Immature natural killer cell (primary cell): Measurements from ENCODE around the gene DDB1. TPM values are rescaled to one million over a fixed set of nuclear protein-coding genes. Genes with fewer than 3 reads are reported as not detected.

ENCODE experiments used
- DNase-seq, 3 donors: peaks; one replicate each; pipeline ENCODE4 v3.0.0; 2022; ENCODE audit warnings: mixed read lengths in 1 of 3
- H3K27ac Mint-ChIP-seq, 6 donors: one replicate each; pipeline ENCODE4 v1.8.0; 2020; ENCODE audit warnings: mixed read lengths in 6 of 6, mild to moderate bottlenecking in 5 of 6, inconsistent platforms in 4 of 6, moderate library complexity in 3 of 6
- H3K27me3 Mint-ChIP-seq, 3 donors: one replicate each; pipeline ENCODE4 v1.8.0; 2020 to 2021; ENCODE audit warnings: low read depth in 3 of 3, mild to moderate bottlenecking in 3 of 3, mixed read lengths in 3 of 3, moderate library complexity in 3 of 3, inconsistent platforms in 1 of 3
- H3K36me3 Mint-ChIP-seq, 3 donors: one replicate each; pipeline ENCODE4 v1.8.0; 2020; ENCODE audit warnings: mixed read lengths in 3 of 3, inconsistent platforms in 2 of 3, mild to moderate bottlenecking in 2 of 3
- H3K4me1 Mint-ChIP-seq, 2 donors: one replicate each; pipeline ENCODE4 v1.8.0; 2020; ENCODE audit warnings: inconsistent platforms in 2 of 2, mild to moderate bottlenecking in 2 of 2, mixed read lengths in 2 of 2, moderate library complexity in 1 of 2
- H3K4me3 Mint-ChIP-seq, 5 donors: one replicate each; pipeline ENCODE4 v1.8.0; 2020; ENCODE audit warnings: mild to moderate bottlenecking in 5 of 5, mixed read lengths in 5 of 5, inconsistent platforms in 3 of 5, moderate library complexity in 3 of 5
- H3K9me3 Mint-ChIP-seq, 6 donors: one replicate each; pipeline ENCODE4 v1.8.0; 2020; ENCODE audit warnings: mild to moderate bottlenecking in 6 of 6, mixed read lengths in 6 of 6, inconsistent platforms in 4 of 6, moderate library complexity in 3 of 6
- polyA plus RNA-seq, 3 donors: library from polyadenylated mRNA; unstranded; fragments of 300-500 nt; fragmentation: Illumina TruSeq; gene quantifications; one replicate each; pipeline ENCODE4 v1.2.3, GENCODE V29; 2021

Gene DDB1
- 100 to 1,000 TPM; 105 to 131 (median 119) TPM for polyA plus RNA-seq

GRCh38 chr11:61332797-61333549 lies at the start of gene DDB1, which contains the start of gene TKFC:
Gene DDB1 (minus strand): TSS chr11:61333105. CDS start chr11:61332968, 137 bp downstream.
Gene TKFC (plus strand): TSS chr11:61333228. CDS start chr11:61334729, 1,501 bp downstream.
- peaks cover 45 to 48% of the 10 kb centered on the region in 2 donors for H3K4me1 Mint-ChIP-seq

DNA sequence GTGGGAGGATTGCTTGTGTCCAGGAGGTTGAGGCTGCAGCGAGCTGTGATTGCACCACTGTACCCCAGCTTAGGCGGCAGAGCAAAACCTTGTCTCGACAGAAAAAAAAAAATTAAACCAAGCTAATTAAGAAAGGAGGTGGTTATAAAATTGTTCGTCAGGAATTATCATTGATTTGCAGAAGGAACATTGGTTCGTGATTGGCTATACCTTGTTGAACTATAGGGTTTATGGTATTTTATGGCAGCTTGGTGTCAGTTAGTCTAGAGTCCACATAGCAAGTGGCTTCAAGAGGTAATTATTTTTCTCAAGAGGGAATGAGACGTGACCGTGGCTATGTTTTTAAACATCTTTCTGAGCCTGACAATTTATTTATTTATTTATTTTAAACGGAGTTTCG lies 48.0 kb upstream of the DDB1 start:
- Mint-ChIP-seq H3K4me3 (no peak overlapping the region), H3K9me3 (no peaks in the 10 kb centered on the region), H3K36me3 (peaks cover 0 to 8% (median 7%) of the 10 kb centered on the region in 3 donors), H3K27ac (no peak overlapping the region), H3K27me3 (no peaks in the 10 kb centered on the region), H3K4me1 (peaks cover 3 to 7% of the 10 kb centered on the region in 2 donors)
- no peak for DNase-seq

More at GRCh38 chr11:61332797-61333549, at the start of gene DDB1, which contains the start of gene TKFC:
- Mint-ChIP-seq H3K27me3 (peaks cover 0 to 14% (median 12%) of the 10 kb centered on the region in 3 donors), H3K4me3 (peak within 1 kb of the TSS; percentile 93 to 98 (median 96)), H3K27ac (peak within 1 kb of the TSS; percentile 97 to 99 (median 98)), H3K9me3 (no peaks in the 10 kb centered on the region), H3K36me3 (peaks cover 0 to 12% (median 5%) of the 10 kb centered on the region in 3 donors)
- peak; percentile 97 to 98 (median 97) for DNase-seq

DNA sequence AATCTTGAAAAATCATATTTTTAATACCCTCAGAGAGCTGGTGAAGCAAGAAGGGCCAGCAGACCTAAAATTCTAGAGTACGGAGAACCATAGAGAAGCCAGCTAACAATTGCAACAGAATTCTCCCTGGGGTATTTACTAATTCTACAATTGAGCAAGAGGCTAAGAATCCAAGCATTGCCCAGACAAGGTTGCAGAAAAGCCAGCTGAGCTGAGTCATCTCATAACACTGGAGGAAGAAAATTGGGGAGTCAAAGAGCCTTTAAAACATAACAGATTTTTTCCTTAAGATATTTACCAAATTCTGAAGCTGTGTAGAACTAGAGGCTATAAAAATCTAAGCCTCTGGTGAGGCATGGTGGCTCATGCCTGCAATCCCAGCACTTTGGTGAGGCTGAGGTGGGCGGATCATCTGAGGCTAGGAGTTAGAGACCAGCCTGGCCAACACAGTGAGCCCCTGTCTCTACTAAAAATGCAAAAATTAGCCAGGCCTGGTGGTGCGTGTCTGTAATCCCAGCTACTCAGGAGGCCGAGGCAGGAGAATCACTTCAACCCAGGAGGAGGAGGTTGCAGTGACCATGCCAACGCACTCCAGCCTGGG lies 45.9 kb upstream of the DDB1 start:
- DNase-seq, result no peak
- Mint-ChIP-seq H3K4me1 (no peaks in the 10 kb centered on the region), H3K4me3 (no peak overlapping the region), H3K36me3 (peaks cover 0 to 8% (median 7%) of the 10 kb centered on the region in 3 donors), H3K27me3 (no peaks in the 10 kb centered on the region), H3K27ac (no peak overlapping the region), H3K9me3 (no peaks in the 10 kb centered on the region)

GRCh38 chr11:61377461-61378160 lies 44.7 kb upstream of the DDB1 start:
- H3K36me3 Mint-ChIP-seq, result peaks cover 0 to 8% (median 7%) of the 10 kb centered on the region in 3 donors
- H3K9me3 Mint-ChIP-seq, result no peaks in the 10 kb centered on the region
- H3K27me3 Mint-ChIP-seq, result no peaks in the 10 kb centered on the region
- H3K27ac Mint-ChIP-seq, result no peak overlapping the region
- no peak for DNase-seq
- no peaks in the 10 kb centered on the region for H3K4me1 Mint-ChIP-seq
- no peak overlapping the region for H3K4me3 Mint-ChIP-seq

DNA sequence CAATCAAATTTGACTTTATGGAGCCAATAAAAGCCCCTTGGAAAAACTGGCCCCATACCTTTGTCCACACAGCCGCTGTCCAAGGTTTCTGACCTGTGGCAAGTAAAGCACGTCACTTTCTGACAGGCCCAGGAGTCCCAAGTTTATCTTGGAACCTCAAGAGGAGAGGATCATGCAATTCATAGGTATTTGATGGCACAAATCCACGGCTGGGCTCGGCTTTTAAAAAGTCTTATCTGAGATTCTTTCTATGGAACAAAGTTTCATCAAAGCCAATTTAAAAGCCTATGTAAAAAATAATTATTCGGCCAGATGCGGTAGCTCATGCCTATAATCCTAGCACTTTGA lies 42.8 kb upstream of the DDB1 start:
- Mint-ChIP-seq H3K36me3 (peaks cover 4 to 8% (median 7%) of the 10 kb centered on the region in 3 donors), H3K27ac (no peak overlapping the region), H3K27me3 (no peaks in the 10 kb centered on the region), H3K9me3 (no peaks in the 10 kb centered on the region), H3K4me3 (no peak overlapping the region), H3K4me1 (no peaks in the 10 kb centered on the region)
- DNase-seq, result no peak

DNA sequence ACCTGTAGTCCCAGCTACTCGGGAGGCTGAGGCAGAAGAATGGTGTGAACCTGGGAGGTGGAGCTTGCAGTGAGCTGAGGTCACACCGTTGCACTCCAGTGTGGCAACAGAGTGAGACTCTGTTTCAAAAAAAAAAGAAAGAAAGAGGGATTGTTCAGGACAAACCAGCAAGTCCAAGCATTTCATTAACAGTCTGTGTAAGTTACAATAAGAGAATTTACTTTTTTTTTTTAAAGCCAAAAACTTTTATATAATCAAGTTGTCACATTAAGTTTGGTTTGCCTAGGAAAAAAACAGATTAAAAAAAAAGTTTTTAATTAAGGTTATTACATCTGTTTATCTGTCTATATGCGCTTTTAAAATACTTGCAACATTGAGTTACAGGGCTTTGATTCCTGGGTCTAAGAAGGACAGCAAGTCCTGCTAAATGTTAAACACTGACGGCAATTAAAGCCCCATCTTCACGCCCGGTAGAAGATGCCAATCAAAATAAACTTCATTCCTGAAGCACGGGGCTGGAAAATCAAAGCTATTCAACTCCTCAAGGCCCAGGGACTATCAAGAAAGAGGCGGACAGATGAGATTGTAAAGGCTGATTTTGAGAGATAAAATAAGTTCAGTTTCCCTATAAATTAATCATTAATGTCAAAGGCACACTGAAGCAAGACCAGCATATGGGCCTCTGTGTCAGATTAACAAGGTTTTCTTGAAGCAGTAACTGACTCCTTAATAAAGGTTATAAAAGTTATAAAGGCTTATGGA lies 39.9 kb upstream of the DDB1 start:
- H3K4me1 Mint-ChIP-seq, result peaks cover 0 to 1% of the 10 kb centered on the region in 2 donors
- peaks cover 10 to 26% (median 16%) of the 10 kb centered on the region in 3 donors for H3K36me3 Mint-ChIP-seq
- peaks cover 0 to 1% (median 0%) of the 10 kb centered on the region in 3 donors for H3K27me3 Mint-ChIP-seq
- no peak overlapping the region for H3K27ac Mint-ChIP-seq
- no peak for DNase-seq
- H3K9me3 Mint-ChIP-seq, result no peaks in the 10 kb centered on the region
- H3K4me3 Mint-ChIP-seq, result no peak overlapping the region

DNA sequence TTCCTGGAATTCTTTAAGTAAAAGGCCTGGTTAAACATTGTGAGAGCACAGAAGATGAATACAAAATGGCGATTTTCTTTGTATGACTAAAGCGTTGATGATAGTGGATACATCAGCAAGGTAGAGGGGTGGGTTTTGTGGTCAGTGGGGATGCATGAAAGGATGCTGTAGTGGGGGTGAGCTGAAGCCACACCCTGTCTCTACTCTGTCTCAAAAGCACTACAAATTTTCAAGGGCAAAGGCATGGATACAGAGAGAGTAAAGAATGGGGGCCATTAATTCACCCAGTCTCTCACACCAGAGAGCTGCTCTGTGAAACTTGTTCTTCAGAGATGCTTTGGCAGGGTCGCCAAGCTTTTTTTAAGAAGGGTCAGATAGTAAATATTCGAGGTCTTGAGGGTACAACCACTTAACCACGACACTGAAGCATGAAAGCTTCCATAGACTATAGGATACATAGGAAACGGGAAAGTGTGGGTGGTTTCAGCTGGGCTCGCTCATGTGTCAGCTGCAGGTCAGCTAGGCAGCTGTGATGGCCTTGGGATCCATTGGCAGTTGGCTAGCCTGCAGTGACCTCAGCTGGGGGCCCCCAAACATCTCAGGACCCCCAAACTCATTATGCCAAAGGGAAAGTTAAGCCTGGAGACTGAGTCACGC lies 37.6 kb upstream of the DDB1 start:
- H3K4me3 Mint-ChIP-seq, result no peak overlapping the region
- H3K27me3 Mint-ChIP-seq, result peaks cover 0 to 1% (median 0%) of the 10 kb centered on the region in 3 donors
- H3K27ac Mint-ChIP-seq, result peak overlapping the region in 1 of 6 donors; percentile 29
- peaks cover 0 to 1% of the 10 kb centered on the region in 2 donors for H3K4me1 Mint-ChIP-seq
- DNase-seq, result no peak
- peaks cover 13 to 34% (median 17%) of the 10 kb centered on the region in 3 donors for H3K36me3 Mint-ChIP-seq
- no peaks in the 10 kb centered on the region for H3K9me3 Mint-ChIP-seq

DNA sequence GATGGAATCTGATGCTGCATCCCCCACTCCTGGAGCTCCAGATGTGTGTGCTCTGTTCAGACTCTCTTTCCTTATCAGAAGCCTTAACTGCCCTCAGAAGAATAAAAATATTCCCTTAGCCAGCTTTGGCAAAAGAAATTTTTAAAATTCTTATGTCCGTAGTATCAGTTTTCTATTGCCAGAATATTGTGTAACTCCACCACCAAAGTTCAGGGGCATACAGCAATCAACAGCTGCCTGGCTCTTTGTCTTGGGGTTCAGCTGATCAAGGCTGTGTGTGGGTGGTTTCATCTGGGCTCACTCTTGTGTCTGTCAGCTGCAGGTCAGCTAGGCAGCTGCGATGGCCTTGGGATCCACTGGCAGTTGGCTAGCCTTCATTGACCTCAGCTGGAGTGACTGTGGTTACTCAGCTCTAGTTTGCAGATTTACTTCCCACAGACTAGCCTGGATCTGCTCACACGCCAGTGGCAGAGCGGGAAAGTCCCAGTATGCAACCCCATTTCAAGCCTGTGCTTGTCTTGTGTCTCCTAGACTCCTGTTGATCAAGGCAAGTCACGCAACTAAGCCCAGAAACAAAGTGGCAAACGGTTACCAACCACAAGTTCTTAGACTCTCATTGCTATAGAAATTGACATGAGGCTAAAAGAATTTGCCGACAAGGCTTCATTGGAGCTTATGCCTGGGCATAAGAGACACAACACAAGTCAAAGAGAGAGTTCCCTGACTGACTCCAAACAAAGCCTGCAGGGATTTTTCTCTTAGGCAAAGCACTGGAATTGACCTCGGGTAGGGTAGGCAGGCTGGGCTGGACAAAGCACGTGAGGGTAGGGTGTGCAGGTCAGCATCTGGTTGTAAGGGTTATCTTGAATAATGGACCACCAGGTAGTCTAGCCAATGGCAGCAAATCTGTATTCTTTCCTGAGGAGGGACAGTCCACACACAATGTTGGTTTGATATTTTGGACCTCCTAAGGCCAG lies 36.8 kb upstream of the DDB1 start:
- H3K27me3 Mint-ChIP-seq, result peaks cover 0 to 1% (median 0%) of the 10 kb centered on the region in 3 donors
- no peak overlapping the region for H3K4me3 Mint-ChIP-seq
- H3K36me3 Mint-ChIP-seq, result peaks cover 13 to 34% (median 17%) of the 10 kb centered on the region in 3 donors
- H3K4me1 Mint-ChIP-seq, result peaks cover 0 to 1% of the 10 kb centered on the region in 2 donors
- no peak for DNase-seq
- no peak overlapping the region for H3K27ac Mint-ChIP-seq
- H3K9me3 Mint-ChIP-seq, result no peaks in the 10 kb centered on the region

- Mint-ChIP-seq H3K4me3 (no peak overlapping the region), H3K36me3 (peaks cover 13 to 34% (median 17%) of the 10 kb centered on the region in 3 donors), H3K27ac (peak overlapping the region in 1 of 6 donors; percentile 27), H3K4me1 (peaks cover 5 to 6% of the 10 kb centered on the region in 2 donors), H3K27me3 (peaks cover 0 to 1% (median 0%) of the 10 kb centered on the region in 3 donors), H3K9me3 (no peaks in the 10 kb centered on the region)
- no peak for DNase-seq
Measured at GRCh38 chr11:61368646-61369045, 35.7 kb upstream of the DDB1 start.

GRCh38 chr11:61367406-61367805 lies 34.5 kb upstream of the DDB1 start:
- Mint-ChIP-seq H3K4me1 (peaks cover 17 to 19% of the 10 kb centered on the region in 2 donors), H3K9me3 (no peaks in the 10 kb centered on the region), H3K36me3 (peaks cover 13 to 34% (median 17%) of the 10 kb centered on the region in 3 donors), H3K4me3 (no peak overlapping the region), H3K27me3 (peaks cover 0 to 1% (median under 1%) of the 10 kb centered on the region in 3 donors), H3K27ac (no peak overlapping the region)
- no peak for DNase-seq

GRCh38 chr11:61364012-61364675 lies 31.2 kb upstream of the DDB1 start:
- H3K27me3 Mint-ChIP-seq, result peaks cover 1 to 7% (median 4%) of the 10 kb centered on the region in 3 donors
- peaks cover 10 to 25% (median 16%) of the 10 kb centered on the region in 3 donors for H3K36me3 Mint-ChIP-seq
- peaks cover 36 to 44% of the 10 kb centered on the region in 2 donors for H3K4me1 Mint-ChIP-seq
- peak overlapping the region; percentile 46 to 100 (median 99) for H3K4me3 Mint-ChIP-seq
- peak overlapping the region in 5 of 6 donors; percentile 26 to 100 (median 97) for H3K27ac Mint-ChIP-seq
- DNase-seq, result no peak
- no peaks in the 10 kb centered on the region for H3K9me3 Mint-ChIP-seq
